Activated T-cell treated with anti-CD3 and anti-CD28 coated beads, Interleukin-2, amount 50 U/mL, for 24 hours (primary cell): ENCODE data around the gene DPM3.

ENCODE experiments used
- DNase-seq: peaks from one replicate; pipeline ENCODE4 v3.0.0-alpha.2; 2020
- H3K27ac Mint-ChIP-seq: 2 replicates; pipeline ENCODE4 v1.8.0; 2020; ENCODE audit warnings: mild to moderate bottlenecking, mixed read lengths
- H3K27me3 Mint-ChIP-seq: 2 replicates; pipeline ENCODE4 v1.8.0; 2020; ENCODE audit warnings: mixed read lengths
- H3K36me3 Mint-ChIP-seq: 2 replicates; pipeline ENCODE4 v1.8.0; 2020; ENCODE audit warnings: low read depth, mixed read lengths
- H3K4me1 Mint-ChIP-seq: 2 replicates; pipeline ENCODE4 v1.8.0; 2020; ENCODE audit warnings: low read depth, mixed read lengths
- H3K4me3 Mint-ChIP-seq: 2 replicates; pipeline ENCODE4 v1.8.0; 2020; ENCODE audit warnings: mild to moderate bottlenecking, moderate library complexity, mixed read lengths
- H3K9me3 Mint-ChIP-seq: 2 replicates; pipeline ENCODE4 v1.8.0; 2020; ENCODE audit warnings: mixed read lengths

Gene DPM3

GRCh38 chr1:155091071-155092051 is 49.0 kb downstream of the DPM3 start:
- H3K27ac Mint-ChIP-seq = peak overlapping the region; percentile 55
- H3K27me3 Mint-ChIP-seq = peaks cover 4% of the 10 kb centered on the region
- H3K36me3 Mint-ChIP-seq = no peaks in the 10 kb centered on the region
- DNase-seq = peak; percentile 89
- no peak overlapping the region for H3K4me3 Mint-ChIP-seq
- no peaks in the 10 kb centered on the region for H3K9me3 Mint-ChIP-seq
- H3K4me1 Mint-ChIP-seq = peaks cover 6% of the 10 kb centered on the region
